GM20431 (cell line): Measurements from ENCODE around the gene CFAP73.

ENCODE experiments used
- in situ Hi-C: fragments of 300-500 bp; cut with MseI, MboI; formaldehyde crosslinking; loops from one replicate; pipeline ENCODE4 v1.15.0; 2020; ENCODE audit warnings: low sequenced_read_pairs; ENCODE audit not compliant: unreplicated experiment

CFAP73 gene

GRCh38 chr12:113149361-113150150 lies at the start of gene CFAP73:
CFAP73 (plus strand) TSS chr12:113149724; CDS start chr12:113149858, 134 bp downstream.
- in situ Hi-C loops = loop anchor here (10.0 kb wide), 1 partner anchor 105 kb away; no protein-coding TSS in a partner anchor

- in situ Hi-C loops = loop anchor here (10.0 kb wide), 1 partner anchor 55 kb away; no protein-coding TSS in a partner anchor
Measured at GRCh38 chr12:113099764-113100163, 49.8 kb upstream of the CFAP73 start.

DNA sequence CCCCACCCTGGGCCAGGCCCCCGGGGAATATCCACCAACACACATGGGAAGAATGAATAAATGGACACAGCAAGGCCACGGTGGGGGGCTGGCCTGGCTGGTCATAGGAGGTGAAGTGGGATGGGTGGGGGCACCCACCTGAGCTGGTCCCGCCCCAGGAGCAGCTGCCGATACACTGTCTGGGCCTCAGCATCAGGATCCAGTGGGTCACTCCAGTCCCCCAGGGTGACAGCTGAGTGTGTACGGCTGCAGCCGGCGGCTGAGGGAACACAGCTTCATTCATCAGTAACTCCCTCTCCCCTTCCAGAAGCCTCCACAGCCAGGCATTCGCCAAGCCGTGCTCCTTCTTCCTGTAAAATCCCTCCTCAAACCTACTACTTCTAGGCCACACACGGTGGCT lies 47.8 kb upstream of the CFAP73 start:
- in situ Hi-C loops = loop anchor here (10.0 kb wide), 1 partner anchor 57 kb away; no protein-coding TSS in a partner anchor

GRCh38 chr12:113102811-113103210 lies 46.7 kb upstream of the CFAP73 start:
- in situ Hi-C loops = loop anchor here (10.0 kb wide), 1 partner anchor 58 kb away; no protein-coding TSS in a partner anchor

DNA sequence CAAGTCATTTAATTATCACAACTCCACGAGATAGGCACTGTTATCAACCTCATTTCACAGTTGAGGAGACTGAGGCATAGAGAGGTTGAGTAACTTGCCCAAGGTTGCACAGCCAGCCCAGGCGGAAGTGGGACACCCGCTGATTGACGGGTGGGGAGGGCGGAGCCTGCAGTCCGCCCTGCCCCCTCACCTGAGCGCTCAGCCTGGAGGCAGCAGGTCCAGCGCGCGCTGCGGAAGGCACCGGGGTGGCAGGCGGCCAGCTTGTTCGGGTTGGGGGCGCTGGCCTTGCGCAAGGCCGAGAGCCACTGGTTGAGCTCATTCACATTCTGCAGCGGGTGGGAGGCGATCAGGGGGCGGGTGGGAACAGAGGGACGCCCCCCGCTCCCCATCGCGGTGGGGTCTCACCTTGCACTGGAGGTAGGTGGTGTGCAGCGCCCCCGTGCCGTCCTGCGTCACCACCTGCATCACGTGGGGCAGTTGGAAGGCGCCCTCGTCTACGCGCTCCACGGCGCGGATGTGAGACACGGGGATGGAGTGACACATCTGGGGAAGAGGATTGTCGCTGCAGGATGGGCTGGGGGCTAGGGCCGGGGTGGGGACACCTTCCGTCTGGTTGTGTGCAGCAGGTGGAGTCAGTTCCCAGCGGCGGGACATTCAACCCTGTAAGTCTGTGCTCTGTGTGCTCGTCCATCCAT lies 45.6 kb upstream of the CFAP73 start:
- in situ Hi-C loops = loop anchor here (10.0 kb wide), 1 partner anchor 59 kb away; no protein-coding TSS in a partner anchor

DNA sequence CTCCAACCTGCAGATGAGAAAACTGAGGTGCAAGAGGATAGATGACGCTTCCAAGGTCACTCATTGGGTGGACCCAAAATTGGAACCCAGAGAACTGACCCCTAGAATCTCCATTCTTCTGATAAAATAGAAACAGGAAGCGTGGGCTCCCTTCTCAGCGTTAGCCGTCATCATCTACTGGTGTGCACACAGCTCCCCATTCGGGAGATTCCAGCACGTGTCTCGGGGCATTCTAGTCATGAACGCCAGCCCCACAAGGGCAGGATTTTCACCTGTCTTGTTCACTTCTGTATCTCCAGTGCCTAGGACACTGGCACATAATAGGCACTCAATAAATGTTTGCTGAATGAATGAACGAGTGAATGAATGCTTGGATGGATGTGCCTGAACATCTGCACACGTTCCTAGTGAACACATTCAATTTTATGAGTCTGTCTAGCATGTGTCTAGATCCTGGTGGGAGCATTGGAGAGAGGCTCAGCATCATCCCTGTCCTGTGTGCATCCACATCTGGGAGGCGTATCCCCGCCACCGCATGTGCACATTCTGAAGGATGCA lies 44.5 kb upstream of the CFAP73 start:
- in situ Hi-C loops = loop anchor here (10.0 kb wide), 1 partner anchor 60 kb away; no protein-coding TSS in a partner anchor

DNA sequence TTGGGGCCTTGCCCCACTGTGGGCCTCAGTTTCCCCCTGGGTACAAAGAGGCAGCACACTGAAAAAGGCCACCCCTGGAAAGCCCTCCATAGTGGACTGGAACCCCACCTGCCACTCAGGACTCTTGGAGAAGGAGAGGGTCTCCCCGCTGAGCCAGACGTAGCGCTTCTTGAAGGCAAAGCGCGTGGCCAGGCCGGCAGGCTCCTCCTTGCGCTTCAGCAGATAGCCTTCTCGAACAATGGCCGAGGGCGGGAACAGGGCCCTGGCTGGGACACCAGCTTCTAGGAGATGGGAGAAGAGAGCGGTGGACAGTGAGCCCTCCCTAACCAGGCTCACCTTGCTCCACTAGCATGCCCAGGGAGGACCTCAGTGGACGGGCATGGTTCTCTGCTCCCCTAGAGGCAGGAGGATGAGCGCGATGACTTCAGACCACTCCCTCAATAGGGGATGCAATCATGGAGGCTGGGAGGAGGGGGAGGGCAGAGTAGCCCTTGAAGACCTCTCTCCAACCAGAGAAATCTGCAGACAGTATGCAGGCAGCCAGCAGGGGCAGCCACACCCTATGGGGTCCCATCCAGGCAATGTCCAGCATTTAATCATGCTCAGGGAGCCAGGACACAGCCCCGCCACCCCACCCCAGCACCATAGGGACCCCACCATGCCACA lies 43.8 kb upstream of the CFAP73 start:
- in situ Hi-C loops = loop anchor here (10.0 kb wide), 1 partner anchor 61 kb away; no protein-coding TSS in a partner anchor

- in situ Hi-C loops = loop anchor here (10.0 kb wide), 1 partner anchor 62 kb away; no protein-coding TSS in a partner anchor
Measured at GRCh38 chr12:113106361-113106760, 43.2 kb upstream of the CFAP73 start.

DNA sequence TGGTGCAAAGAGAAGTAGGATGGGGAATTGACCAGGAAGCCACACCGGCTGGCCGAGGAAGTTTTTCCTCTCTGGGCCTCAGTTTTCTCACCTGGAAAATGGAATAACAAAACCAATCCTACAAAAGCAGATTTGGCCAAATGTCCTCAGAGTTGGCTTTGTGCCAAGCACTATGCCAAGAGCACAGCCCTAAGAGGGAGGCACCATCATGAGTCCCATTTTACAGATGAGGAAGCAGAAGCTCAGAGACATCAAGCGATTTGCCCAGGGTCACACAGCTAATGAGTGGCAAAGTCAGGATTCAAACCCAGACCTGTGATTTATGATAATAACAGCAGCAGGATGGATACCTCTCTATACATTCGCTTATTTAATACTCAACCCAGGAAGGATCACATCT lies 41.2 kb upstream of the CFAP73 start:
- in situ Hi-C loops = loop anchor here (10.0 kb wide), 1 partner anchor 64 kb away; no protein-coding TSS in a partner anchor

DNA sequence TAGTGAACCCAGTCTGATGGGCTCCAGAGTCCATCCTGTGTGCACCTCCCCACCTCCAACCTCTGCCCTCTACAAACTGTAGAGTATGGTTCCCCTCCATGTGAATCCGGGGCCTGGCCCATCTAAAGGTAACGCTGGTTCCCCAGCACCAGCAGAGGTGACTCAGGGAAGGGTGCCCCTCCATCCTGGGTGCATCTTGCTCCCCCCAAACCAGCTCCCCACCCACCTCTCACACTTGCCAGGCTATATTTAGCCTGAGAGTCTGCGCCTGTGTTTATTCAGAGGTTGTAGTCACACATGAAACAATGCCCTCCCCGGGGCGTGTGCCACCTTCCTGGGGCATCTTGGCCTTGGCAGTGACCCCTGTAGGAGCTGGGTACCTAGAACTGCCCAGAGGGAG lies 40.2 kb upstream of the CFAP73 start:
- in situ Hi-C loops = loop anchor here (10.0 kb wide), 1 partner anchor 65 kb away; no protein-coding TSS in a partner anchor

- in situ Hi-C loops = loop anchor here (10.0 kb wide), 1 partner anchor 65 kb away; no protein-coding TSS in a partner anchor
Measured at GRCh38 chr12:113109872-113110599, 39.5 kb upstream of the CFAP73 start.

GRCh38 chr12:113111247-113111646 lies 38.3 kb upstream of the CFAP73 start:
- in situ Hi-C loops = no loop called here

DNA sequence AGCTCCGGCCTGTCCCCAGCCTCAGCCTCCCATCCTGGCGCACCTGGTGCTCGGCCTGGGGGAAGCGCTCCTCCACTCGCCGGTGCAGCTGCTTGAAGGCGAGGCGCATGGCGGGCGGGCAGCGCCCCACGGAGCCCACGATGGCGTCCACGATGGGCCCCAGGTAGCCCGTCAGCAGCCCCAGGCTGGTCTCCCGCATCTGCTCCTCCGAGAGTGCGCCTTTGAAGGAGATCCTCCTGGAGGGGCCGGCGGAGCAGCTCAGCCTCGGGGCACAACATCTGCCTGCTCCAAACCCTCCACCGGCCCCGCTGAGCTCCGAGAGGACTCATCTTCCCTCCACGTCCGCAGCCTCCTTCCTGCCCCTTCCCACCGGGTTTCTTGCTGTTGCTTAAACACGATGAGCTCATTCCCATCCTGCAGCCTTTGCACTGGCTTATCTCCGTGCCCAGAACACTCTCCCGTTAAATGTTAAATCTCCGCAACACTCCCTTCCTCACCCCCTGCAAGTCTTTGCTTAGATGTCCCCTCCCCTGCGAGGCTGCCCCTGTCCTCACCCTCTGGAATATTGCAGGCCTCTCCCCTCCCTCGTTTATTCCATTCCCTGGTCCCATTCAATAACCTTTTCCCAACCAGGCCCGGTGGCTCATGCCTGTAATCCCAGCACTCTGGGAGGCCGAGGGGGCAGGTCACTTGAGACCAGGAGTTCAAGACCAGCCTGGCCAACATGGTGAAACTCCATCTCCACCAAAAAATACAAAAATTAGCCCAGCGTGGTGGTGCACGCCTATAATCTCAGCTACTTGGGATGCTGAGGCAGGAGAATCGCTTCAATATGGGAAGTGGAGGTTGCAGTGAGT lies 37.3 kb upstream of the CFAP73 start:
- in situ Hi-C loops = no loop called here

DNA sequence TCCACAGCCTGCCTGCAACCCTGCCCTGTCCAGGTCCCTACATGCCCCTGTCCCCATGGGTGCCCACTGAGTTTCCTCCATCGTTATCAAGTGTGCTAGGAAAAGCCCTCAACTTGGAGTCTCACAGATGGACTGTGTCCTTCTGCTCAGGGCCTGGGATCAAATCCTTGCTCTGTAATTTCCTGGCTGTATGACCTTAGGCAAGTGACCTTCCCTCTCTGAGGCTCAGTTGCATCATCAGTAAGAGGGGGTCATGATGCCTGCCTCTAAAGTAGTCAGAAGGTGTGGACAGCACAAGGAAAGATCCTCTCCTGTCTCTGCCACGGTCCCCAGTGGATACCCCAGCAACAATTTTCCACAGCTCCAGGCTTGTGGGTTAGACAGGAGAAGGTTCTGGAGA lies 36.1 kb upstream of the CFAP73 start:
- in situ Hi-C loops = no loop called here

DNA sequence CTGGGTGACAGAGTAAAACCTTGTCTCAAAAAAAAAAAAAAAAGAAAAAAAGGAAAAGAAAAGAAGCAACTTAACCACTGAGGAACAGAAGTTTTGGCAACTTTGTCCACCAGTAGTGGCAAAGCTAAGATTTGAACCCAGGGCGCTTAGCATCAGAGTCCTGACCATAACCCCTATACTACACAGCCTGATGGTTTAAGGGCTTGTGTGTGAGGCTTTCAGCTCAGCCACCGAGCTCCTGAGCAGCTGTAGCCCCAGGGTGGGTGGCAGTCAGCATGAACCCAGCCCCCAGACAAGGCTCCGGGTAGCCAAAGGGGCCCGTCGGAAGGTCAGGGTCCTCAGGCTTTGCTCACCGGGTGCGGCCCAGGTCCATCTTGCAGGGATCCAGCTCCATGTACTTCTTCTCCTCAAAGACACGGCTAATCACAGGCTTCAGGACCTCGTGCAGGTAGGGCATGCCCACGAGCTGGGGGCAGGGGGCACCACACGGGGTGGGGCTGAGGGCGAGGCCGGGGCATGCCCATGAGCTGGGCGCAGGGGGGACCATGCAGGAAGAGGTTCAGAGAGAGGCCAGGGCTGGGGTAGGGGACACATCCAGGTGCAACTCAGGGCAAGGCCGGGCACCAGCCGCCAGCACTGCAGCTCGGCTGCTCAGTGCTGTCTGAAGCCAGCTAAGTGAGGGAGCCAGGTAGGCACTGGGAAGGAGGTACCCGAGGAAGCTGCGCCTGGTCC lies 34.9 kb upstream of the CFAP73 start:
- in situ Hi-C loops = no loop called here

DNA sequence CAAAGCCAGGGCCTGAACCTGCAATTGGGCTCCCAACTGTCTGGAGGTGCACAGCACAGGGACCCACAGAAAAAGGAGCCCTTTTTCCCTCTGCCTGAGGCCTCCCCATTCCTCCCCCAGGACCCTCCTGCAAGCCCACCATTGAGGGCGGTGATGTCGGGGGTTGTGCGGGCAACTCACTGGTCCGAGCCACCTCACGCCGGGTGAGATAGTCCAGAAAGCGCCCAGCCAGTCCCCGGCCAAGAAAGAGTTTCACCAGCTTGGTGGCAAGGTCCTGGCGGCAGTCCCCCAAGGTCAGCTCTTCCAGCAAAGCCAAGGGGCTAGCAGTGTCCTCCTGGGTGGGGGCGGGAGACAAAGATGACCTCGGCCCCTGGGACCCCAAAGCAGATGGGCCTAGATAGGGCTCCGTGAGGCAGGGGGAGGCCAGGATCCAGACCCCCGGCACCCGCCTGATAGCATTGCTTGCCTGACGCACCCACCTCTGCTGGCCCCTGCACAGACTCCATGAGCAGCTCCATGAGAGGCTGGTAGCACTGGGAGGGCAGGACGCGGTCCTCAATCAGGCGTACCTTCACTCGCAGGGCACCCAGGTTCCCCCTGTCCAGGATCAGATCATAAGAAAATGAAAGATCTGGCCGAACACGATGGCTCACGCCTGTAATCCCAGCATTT lies 33.9 kb upstream of the CFAP73 start:
- in situ Hi-C loops = no loop called here

DNA sequence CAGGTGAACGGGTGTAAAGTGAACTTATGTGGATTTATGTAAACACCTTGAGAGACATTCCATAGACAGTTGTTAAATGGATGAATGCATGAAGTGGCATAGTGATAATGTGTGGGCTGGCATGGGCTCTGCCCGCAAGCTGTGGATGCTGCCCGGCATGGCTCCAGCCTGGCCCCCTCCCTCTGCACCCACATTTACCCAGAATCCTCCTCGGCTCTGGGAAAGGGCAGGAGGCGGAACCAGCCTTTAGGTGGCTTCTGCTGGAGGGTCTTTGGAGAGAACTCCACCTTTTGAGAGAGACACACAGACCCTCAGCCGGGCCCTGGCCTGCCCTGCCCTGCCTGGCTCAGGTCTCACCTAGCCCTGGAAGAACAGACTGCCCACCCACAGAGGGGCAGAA lies 32.6 kb upstream of the CFAP73 start:
- in situ Hi-C loops = no loop called here
